Endodermal cell (in vitro differentiated cells): Measurements from ENCODE around the gene RYR3. TPM values are rescaled to one million over a fixed set of nuclear protein-coding genes. Genes with fewer than 3 reads are reported as not detected.

ENCODE experiments used
- DNase-seq: peaks from one replicate; pipeline ENCODE4 v3.0.0-alpha.2; 2017
- H3K27ac ChIP-seq: 2 replicates; pipeline ENCODE4 v1.5.1; 2013; ENCODE audit warnings: mild to moderate bottlenecking, low read depth, low read length, moderate library complexity
- H3K27me3 ChIP-seq: 2 replicates; pipeline ENCODE4 v1.6.1; 2013; ENCODE audit warnings: mild to moderate bottlenecking, low read length, moderate library complexity; ENCODE audit not compliant: insufficient read depth, control insufficient read depth, poor library complexity, severe bottlenecking
- H3K36me3 ChIP-seq: 2 replicates; pipeline ENCODE4 v1.7.0; 2013; ENCODE audit warnings: mild to moderate bottlenecking, low read length, moderate library complexity; ENCODE audit not compliant: control insufficient read depth, insufficient read depth
- H3K4me1 ChIP-seq: one replicate; pipeline ENCODE4 v1.7.0; 2013; ENCODE audit warnings: low read length; ENCODE audit not compliant: control insufficient read depth, insufficient read depth
- H3K4me3 ChIP-seq: 2 replicates; pipeline ENCODE4 v1.5.1; 2013; ENCODE audit warnings: mild to moderate bottlenecking, low read length, moderate library complexity
- H3K9ac ChIP-seq: 2 replicates; pipeline ENCODE4 v1.6.1; 2013; ENCODE audit warnings: mild to moderate bottlenecking, low read length, moderate library complexity; ENCODE audit not compliant: poor library complexity, severe bottlenecking; ENCODE audit errors: extremely low read depth
- H3K9me3 ChIP-seq: 2 replicates; pipeline ENCODE4 v1.6.1; 2013; ENCODE audit warnings: mild to moderate bottlenecking, low read length, moderate library complexity; ENCODE audit not compliant: control insufficient read depth
- H3K27ac Mint-ChIP-seq: 2 replicates; pipeline ENCODE4 v1.8.0; 2020; ENCODE audit warnings: mixed read lengths
- H3K27me3 Mint-ChIP-seq: 2 replicates; pipeline ENCODE4 v1.8.0; 2021; ENCODE audit warnings: mild to moderate bottlenecking, mixed read lengths; ENCODE audit not compliant: insufficient read depth
- H3K36me3 Mint-ChIP-seq: 2 replicates; pipeline ENCODE4 v1.8.0; 2020; ENCODE audit warnings: low read depth, mixed read lengths
- H3K4me1 Mint-ChIP-seq: 2 replicates; pipeline ENCODE4 v1.8.0; 2020; ENCODE audit warnings: mixed read lengths
- H3K4me3 Mint-ChIP-seq: 2 replicates; pipeline ENCODE4 v1.8.0; 2020; ENCODE audit warnings: mild to moderate bottlenecking, moderate library complexity, mixed read lengths
- H3K9me3 Mint-ChIP-seq: 2 replicates; pipeline ENCODE4 v1.8.0; 2020; ENCODE audit warnings: mild to moderate bottlenecking, mixed read lengths
- WGBS, 2 experiments: methylation state at CpG; one replicate each; pipeline versions ENCODE4 v1.1.5 to v1.1.7; 2013; ENCODE audit warnings: missing lambda C conversion rate in 2 of 2, mixed read lengths in 1 of 2; ENCODE audit not compliant: insufficient coverage in 1 of 2, insufficient read length in 1 of 2; 5-methylcytosine and 5-hydroxymethylcytosine counted together
- total RNA-seq, 2 donors: library from RNA; stranded (reverse); fragmentation: NEBNext Ultra II Directional in 1 of 2; extraction: Animal tissue kit (Norgen Biotek cat#: 25700) in 1 of 2; gene quantifications; 2 replicates in 1 of 2; 3 replicates in 1 of 2; pipeline ENCODE4 v1.2.1, GENCODE V29; 2021
- TF ChIP-seq, protein P1 (sequence below): fragments of 200-600 bp; sonication (generic); conservative IDR thresholded peaks from 2 replicates; pipeline ENCODE4 v1.5.0; 2021; ENCODE audit warnings: antibody characterized with exemption, mild to moderate bottlenecking

Gene RYR3
- total RNA-seq, 2 donors from 2014 or later, result 0.71 to 1.4 TPM

GRCh38 chr15:33370623-33371020 lies 59.9 kb downstream of the RYR3 start:
- Histone ChIP-seq H3K9ac (no peak overlapping the region), H3K36me3 (no peaks in the 10 kb centered on the region), H3K27ac (no peak overlapping the region), H3K9me3 (no peaks in the 10 kb centered on the region), H3K27me3 (no peaks in the 10 kb centered on the region), H3K4me1 (peaks cover 10% of the 10 kb centered on the region), H3K4me3 (no peak overlapping the region)
- Mint-ChIP-seq H3K36me3 (no peaks in the 10 kb centered on the region), H3K4me1 (peaks cover 5% of the 10 kb centered on the region), H3K9me3 (peaks cover 1% of the 10 kb centered on the region), H3K27me3 (no peaks in the 10 kb centered on the region), H3K27ac (no peak overlapping the region), H3K4me3 (no peak overlapping the region)
- no peak for DNase-seq
- TF ChIP-seq, protein P1, sequence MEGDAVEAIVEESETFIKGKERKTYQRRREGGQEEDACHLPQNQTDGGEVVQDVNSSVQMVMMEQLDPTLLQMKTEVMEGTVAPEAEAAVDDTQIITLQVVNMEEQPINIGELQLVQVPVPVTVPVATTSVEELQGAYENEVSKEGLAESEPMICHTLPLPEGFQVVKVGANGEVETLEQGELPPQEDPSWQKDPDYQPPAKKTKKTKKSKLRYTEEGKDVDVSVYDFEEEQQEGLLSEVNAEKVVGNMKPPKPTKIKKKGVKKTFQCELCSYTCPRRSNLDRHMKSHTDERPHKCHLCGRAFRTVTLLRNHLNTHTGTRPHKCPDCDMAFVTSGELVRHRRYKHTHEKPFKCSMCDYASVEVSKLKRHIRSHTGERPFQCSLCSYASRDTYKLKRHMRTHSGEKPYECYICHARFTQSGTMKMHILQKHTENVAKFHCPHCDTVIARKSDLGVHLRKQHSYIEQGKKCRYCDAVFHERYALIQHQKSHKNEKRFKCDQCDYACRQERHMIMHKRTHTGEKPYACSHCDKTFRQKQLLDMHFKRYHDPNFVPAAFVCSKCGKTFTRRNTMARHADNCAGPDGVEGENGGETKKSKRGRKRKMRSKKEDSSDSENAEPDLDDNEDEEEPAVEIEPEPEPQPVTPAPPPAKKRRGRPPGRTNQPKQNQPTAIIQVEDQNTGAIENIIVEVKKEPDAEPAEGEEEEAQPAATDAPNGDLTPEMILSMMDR, result no peak
- WGBS, 2 experiments, result 95 to 100% methylated on average over 2 to 3 of the region's 3 CpGs

- no peak overlapping the region for H3K9ac ChIP-seq
- Mint-ChIP-seq H3K27ac (no peak overlapping the region), H3K4me1 (peaks cover 5% of the 10 kb centered on the region), H3K4me3 (no peak overlapping the region), H3K9me3 (peaks cover 1% of the 10 kb centered on the region), H3K36me3 (no peaks in the 10 kb centered on the region), H3K27me3 (no peaks in the 10 kb centered on the region)
- WGBS, 2 experiments, result 71 to 96% methylated on average over 2 to 3 of the region's 3 CpGs
- H3K27me3 ChIP-seq, result no peaks in the 10 kb centered on the region
- no peak overlapping the region for H3K27ac ChIP-seq
- H3K4me1 ChIP-seq, result peaks cover 10% of the 10 kb centered on the region
- DNase-seq, result no peak
- H3K4me3 ChIP-seq, result no peak overlapping the region
- no peaks in the 10 kb centered on the region for H3K9me3 ChIP-seq
- H3K36me3 ChIP-seq, result no peaks in the 10 kb centered on the region
- TF ChIP-seq, protein P1, result no peak
These were observed 60.4 kb downstream of the RYR3 start for GRCh38 chr15:33371159-33371558.

DNA sequence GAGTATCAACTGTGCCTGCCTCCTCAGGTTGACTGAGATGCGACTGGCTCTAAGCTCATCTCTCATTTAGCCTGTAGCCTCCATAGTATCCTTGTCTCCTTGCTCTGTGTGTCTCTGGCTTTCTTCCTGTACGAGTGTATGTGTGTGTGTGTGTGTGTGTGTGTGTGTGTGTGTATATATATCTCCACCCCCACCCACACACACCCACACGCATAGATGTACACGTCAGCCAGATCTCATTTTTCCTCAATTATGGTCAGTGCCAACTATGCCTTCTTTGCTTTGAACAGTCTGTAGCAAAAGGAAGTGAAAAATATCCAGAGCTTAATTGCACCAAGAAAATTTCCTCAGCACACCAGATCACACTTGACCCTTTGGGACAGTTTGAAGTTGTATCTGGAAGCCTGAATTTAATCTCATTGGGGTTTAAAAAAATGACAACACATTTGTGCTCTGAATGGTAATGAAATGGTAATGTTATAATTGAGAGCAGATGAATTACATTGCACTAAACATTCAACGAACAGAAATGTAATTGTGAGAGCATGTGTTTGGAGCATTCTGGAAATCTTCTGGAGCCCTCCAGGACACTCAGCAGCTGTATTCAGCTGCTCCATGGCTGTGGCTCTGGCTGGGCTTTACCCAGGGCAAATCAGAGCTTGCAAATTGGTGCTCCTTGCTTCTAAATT lies 63.6 kb downstream of the RYR3 start:
- Histone ChIP-seq H3K9me3 (no peaks in the 10 kb centered on the region), H3K4me3 (no peak overlapping the region), H3K9ac (no peak overlapping the region), H3K27ac (no peak overlapping the region), H3K4me1 (peaks cover 10% of the 10 kb centered on the region), H3K27me3 (no peaks in the 10 kb centered on the region), H3K36me3 (no peaks in the 10 kb centered on the region)
- Mint-ChIP-seq H3K27me3 (no peaks in the 10 kb centered on the region), H3K4me1 (peaks cover 5% of the 10 kb centered on the region), H3K4me3 (no peak overlapping the region), H3K36me3 (no peaks in the 10 kb centered on the region), H3K27ac (no peak overlapping the region), H3K9me3 (peaks cover 1% of the 10 kb centered on the region)
- WGBS, 2 experiments, result 88 to 93% methylated on average over 1 to 4 of the region's 5 CpGs
- DNase-seq, result no peak
- TF ChIP-seq, protein P1, result no peak
